ENCODE results near the gene PPP1R36.

GRCh38 chr14:64573109-64573508 is 23.3 kb downstream of the PPP1R36 start:
- TF ChIP-seq, protein P1, sequence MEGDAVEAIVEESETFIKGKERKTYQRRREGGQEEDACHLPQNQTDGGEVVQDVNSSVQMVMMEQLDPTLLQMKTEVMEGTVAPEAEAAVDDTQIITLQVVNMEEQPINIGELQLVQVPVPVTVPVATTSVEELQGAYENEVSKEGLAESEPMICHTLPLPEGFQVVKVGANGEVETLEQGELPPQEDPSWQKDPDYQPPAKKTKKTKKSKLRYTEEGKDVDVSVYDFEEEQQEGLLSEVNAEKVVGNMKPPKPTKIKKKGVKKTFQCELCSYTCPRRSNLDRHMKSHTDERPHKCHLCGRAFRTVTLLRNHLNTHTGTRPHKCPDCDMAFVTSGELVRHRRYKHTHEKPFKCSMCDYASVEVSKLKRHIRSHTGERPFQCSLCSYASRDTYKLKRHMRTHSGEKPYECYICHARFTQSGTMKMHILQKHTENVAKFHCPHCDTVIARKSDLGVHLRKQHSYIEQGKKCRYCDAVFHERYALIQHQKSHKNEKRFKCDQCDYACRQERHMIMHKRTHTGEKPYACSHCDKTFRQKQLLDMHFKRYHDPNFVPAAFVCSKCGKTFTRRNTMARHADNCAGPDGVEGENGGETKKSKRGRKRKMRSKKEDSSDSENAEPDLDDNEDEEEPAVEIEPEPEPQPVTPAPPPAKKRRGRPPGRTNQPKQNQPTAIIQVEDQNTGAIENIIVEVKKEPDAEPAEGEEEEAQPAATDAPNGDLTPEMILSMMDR (IDR thresholded peaks at IDR 0.05 in 8 of 11, conservative IDR thresholded peaks at IDR 0.05 in 3 of 11): no peak
- TF ChIP-seq POLR2A (IDR thresholded peaks at IDR 0.05): no peak
